Karpas-422 (cell line): Measurements from ENCODE around the gene CD4. TPM values are rescaled to one million over a fixed set of nuclear protein-coding genes. Genes with fewer than 3 reads are reported as not detected.

Source experiments
- DNase-seq: peaks from one replicate; pipeline ENCODE4 v3.0.0-alpha.2; 2015
- H2AFZ ChIP-seq: fragments of 200-600 bp; sonication (generic); 2 replicates; pipeline ENCODE4 v1.6.1; 2014; ENCODE audit warnings: antibody characterized with exemption, low read length, mixed read lengths
- H3K27ac ChIP-seq: fragments of 200-600 bp; sonication (generic); 2 replicates; pipeline ENCODE4 v1.5.1; 2014; ENCODE audit warnings: mild to moderate bottlenecking, low read length, moderate library complexity
- H3K27me3 ChIP-seq: fragments of 200-600 bp; sonication (generic); 2 replicates; pipeline ENCODE4 v1.6.1; 2014; ENCODE audit warnings: low read length, mixed read lengths
- H3K36me3 ChIP-seq: fragments of 200-600 bp; sonication (generic); 2 replicates; pipeline ENCODE4 v1.6.1; 2014; ENCODE audit warnings: low read length, mixed read lengths; ENCODE audit not compliant: insufficient read depth
- H3K4me1 ChIP-seq: fragments of 200-600 bp; sonication (generic); 2 replicates; pipeline ENCODE4 v1.6.1; 2014; ENCODE audit warnings: mild to moderate bottlenecking, low read length, mixed read lengths
- H3K4me2 ChIP-seq: fragments of 200-600 bp; sonication (generic); 2 replicates; pipeline ENCODE4 v1.6.1; 2014; ENCODE audit warnings: low read length, low read depth, mild to moderate bottlenecking; ENCODE audit not compliant: poor library complexity, severe bottlenecking
- H3K4me3 ChIP-seq: fragments of 200-600 bp; sonication (generic); 2 replicates; pipeline ENCODE4 v1.5.1; 2014; ENCODE audit warnings: mild to moderate bottlenecking, antibody characterized with exemption, low read length, mixed read lengths
- H3K79me2 ChIP-seq: fragments of 200-600 bp; sonication (generic); 2 replicates; pipeline ENCODE4 v1.6.1; 2014; ENCODE audit warnings: mild to moderate bottlenecking, low read length, mixed read lengths
- H3K9ac ChIP-seq: fragments of 200-600 bp; sonication (generic); 2 replicates; pipeline ENCODE4 v1.6.0; 2014; ENCODE audit warnings: low read length
- H3K9me2 ChIP-seq: fragments of 200-600 bp; sonication (generic), shearing (Covaris generic); replicated peaks from 2 replicates; pipeline ENCODE4 v1.6.0; 2014; ENCODE audit warnings: mild to moderate bottlenecking, low read length, moderate library complexity; ENCODE audit not compliant: insufficient read depth
- H3K9me3 ChIP-seq: fragments of 300-700, 200-600 bp; sonication (generic); 2 replicates; pipeline ENCODE4 v1.6.1; 2014; ENCODE audit warnings: low read length, mixed read lengths
- H4K20me1 ChIP-seq: fragments of 200-600 bp; sonication (generic); 2 replicates; pipeline ENCODE4 v1.6.1; 2014; ENCODE audit warnings: mild to moderate bottlenecking, antibody characterized with exemption, low read length, low read depth; ENCODE audit not compliant: insufficient read depth
- total RNA-seq: library from RNA; depleted of rRNA; stranded (reverse); fragments of >200 nt; shearing (Covaris generic); gene quantifications from 2 replicates; pipeline ENCODE4 v1.2.3, GENCODE V29; 2014; ENCODE audit warnings: low replicate concordance

The CD4 gene
- total RNA-seq, 1 experiment from 2014 or later, result not detected

- H3K9me2 ChIP-seq, result no peaks in the 10 kb centered on the region
- DNase-seq, result no peak
- peaks cover 57% of the 10 kb centered on the region for H3K4me1 ChIP-seq
- H3K9me3 ChIP-seq, result no peaks in the 10 kb centered on the region
- no peak overlapping the region for H3K4me3 ChIP-seq
- no peak overlapping the region for H3K9ac ChIP-seq
- H4K20me1 ChIP-seq, result no peaks in the 10 kb centered on the region
- H3K36me3 ChIP-seq, result no peaks in the 10 kb centered on the region
- H3K27me3 ChIP-seq, result no peaks in the 10 kb centered on the region
- H3K27ac ChIP-seq, result no peak overlapping the region
- H3K79me2 ChIP-seq, result peaks cover 7% of the 10 kb centered on the region; the same call in 1 of the 2 replicates
- no peak overlapping the region for H2AFZ ChIP-seq
- H3K4me2 ChIP-seq, result no peak overlapping the region
Measured at GRCh38 chr12:6836851-6837250, 47.5 kb downstream of the CD4 start.

- no peaks in the 10 kb centered on the region for H3K27me3 ChIP-seq
- peak overlapping the region; percentile 100; the same call in 1 of the 2 replicates for H3K27ac ChIP-seq
- H2AFZ ChIP-seq, result no peak overlapping the region
- no peak overlapping the region for H3K4me3 ChIP-seq
- peaks cover 7% of the 10 kb centered on the region; the same call in 1 of the 2 replicates for H3K79me2 ChIP-seq
- peaks cover 58% of the 10 kb centered on the region for H3K4me1 ChIP-seq
- H3K9ac ChIP-seq, result no peak overlapping the region
- H3K9me2 ChIP-seq, result no peaks in the 10 kb centered on the region
- H3K4me2 ChIP-seq, result peak overlapping the region; percentile 88
- no peak for DNase-seq
- no peaks in the 10 kb centered on the region for H3K9me3 ChIP-seq
- H4K20me1 ChIP-seq, result no peaks in the 10 kb centered on the region
- no peaks in the 10 kb centered on the region for H3K36me3 ChIP-seq
Measured at GRCh38 chr12:6837370-6838060, 48.2 kb downstream of the CD4 start.

GRCh38 chr12:6838854-6839253, 49.5 kb downstream of the CD4 start:
- peak overlapping the region; percentile 88 for H3K4me2 ChIP-seq
- no peaks in the 10 kb centered on the region for H4K20me1 ChIP-seq
- no peaks in the 10 kb centered on the region for H3K36me3 ChIP-seq
- H3K27me3 ChIP-seq, result no peaks in the 10 kb centered on the region
- H3K27ac ChIP-seq, result peak overlapping the region; percentile 100
- H3K9me2 ChIP-seq, result no peaks in the 10 kb centered on the region
- peaks cover 7% of the 10 kb centered on the region; the same call in 1 of the 2 replicates for H3K79me2 ChIP-seq
- H2AFZ ChIP-seq, result no peak overlapping the region
- H3K9me3 ChIP-seq, result no peaks in the 10 kb centered on the region
- H3K4me1 ChIP-seq, result peaks cover 72% of the 10 kb centered on the region
- peak overlapping the region; percentile 84 for H3K9ac ChIP-seq
- H3K4me3 ChIP-seq, result peak overlapping the region; percentile 61; the same call in 1 of the 2 replicates
- DNase-seq, result peak; percentile 46

GRCh38 chr12:6839482-6840201, 50.3 kb downstream of the CD4 start:
- Histone ChIP-seq H3K4me3 (peak overlapping the region; percentile 82), H2AFZ (no peak overlapping the region), H3K9me2 (no peaks in the 10 kb centered on the region), H3K36me3 (no peaks in the 10 kb centered on the region), H4K20me1 (no peaks in the 10 kb centered on the region), H3K9me3 (no peaks in the 10 kb centered on the region), H3K79me2 (peaks cover 7% of the 10 kb centered on the region; the same call in 1 of the 2 replicates), H3K9ac (peak overlapping the region; percentile 95), H3K27me3 (no peaks in the 10 kb centered on the region), H3K27ac (peak overlapping the region; percentile 100), H3K4me2 (peak overlapping the region; percentile 88), H3K4me1 (peaks cover 69% of the 10 kb centered on the region)
- peak; percentile 97 for DNase-seq

- Histone ChIP-seq H3K4me3 (peak overlapping the region; percentile 82), H4K20me1 (no peaks in the 10 kb centered on the region), H3K9me2 (no peaks in the 10 kb centered on the region), H3K79me2 (peaks cover 7% of the 10 kb centered on the region; the same call in 1 of the 2 replicates), H3K27ac (peak overlapping the region; percentile 100), H2AFZ (no peak overlapping the region), H3K4me2 (peak overlapping the region; percentile 88), H3K9me3 (no peaks in the 10 kb centered on the region), H3K9ac (peak overlapping the region; percentile 95), H3K4me1 (peaks cover 69% of the 10 kb centered on the region), H3K36me3 (no peaks in the 10 kb centered on the region), H3K27me3 (no peaks in the 10 kb centered on the region)
- no peak for DNase-seq
Measured at GRCh38 chr12:6840330-6840729, 51.0 kb downstream of the CD4 start.

- no peaks in the 10 kb centered on the region for H4K20me1 ChIP-seq
- H3K4me2 ChIP-seq, result peak within 1 kb of the TSS; percentile 88
- peaks cover 7% of the 10 kb centered on the region; the same call in 1 of the 2 replicates for H3K79me2 ChIP-seq
- DNase-seq, result peak; percentile 74
- peaks cover 67% of the 10 kb centered on the region for H3K4me1 ChIP-seq
- peak within 1 kb of the TSS; percentile 95 for H3K9ac ChIP-seq
- H3K4me3 ChIP-seq, result peak within 1 kb of the TSS; percentile 82
- peak within 1 kb of the TSS; percentile 100 for H3K27ac ChIP-seq
- no peaks in the 10 kb centered on the region for H3K9me3 ChIP-seq
- H2AFZ ChIP-seq, result no peak within 1 kb of the TSS
- no peaks in the 10 kb centered on the region for H3K9me2 ChIP-seq
- no peaks in the 10 kb centered on the region for H3K36me3 ChIP-seq
- H3K27me3 ChIP-seq, result no peaks in the 10 kb centered on the region
Measured at GRCh38 chr12:6840761-6841515, 51.6 kb downstream of the CD4 start, which contains the start of gene GNB3. TSS of gene GNB3 (plus strand) at chr12:6840925. CDS start at chr12:6841288, 363 bp downstream.

- Histone ChIP-seq H3K27me3 (no peaks in the 10 kb centered on the region), H3K4me3 (peak overlapping the region; percentile 82), H3K9me2 (no peaks in the 10 kb centered on the region), H3K4me1 (peaks cover 69% of the 10 kb centered on the region), H3K9ac (peak overlapping the region; percentile 95), H3K79me2 (peaks cover 7% of the 10 kb centered on the region; the same call in 1 of the 2 replicates), H3K27ac (peak overlapping the region; percentile 100), H3K36me3 (no peaks in the 10 kb centered on the region), H3K9me3 (no peaks in the 10 kb centered on the region), H3K4me2 (peak overlapping the region; percentile 88), H4K20me1 (no peaks in the 10 kb centered on the region), H2AFZ (no peak overlapping the region)
- DNase-seq, result no peak
Measured at GRCh38 chr12:6842075-6842474, 52.7 kb downstream of the CD4 start.
